ENCODE measurements around the gene PLA2G3. TPM values are rescaled to one million over a fixed set of nuclear protein-coding genes. Genes with fewer than 3 reads are reported as not detected.

PLA2G3 gene
- total RNA-seq, 1 donor from 2014 or later = not detected

GRCh38 chr22:31107178-31107893 lies 33.0 kb downstream of the PLA2G3 start, which contains the start of gene SELENOM:
Gene SELENOM (minus strand): TSS chr22:31107568. CDS start chr22:31107505, 63 bp downstream.
- DNase-seq = peak; percentile 97
- TF ChIP-seq CTCF (IDR thresholded peaks at IDR 0.05; ENCODE audit: borderline replicate concordance) = peak; percentile 96
- Histone ChIP-seq H3K36me3 (peaks cover 31% of the 10 kb centered on the region), H3K27ac (replicated peaks) (peak within 1 kb of the TSS; percentile 95), H3K4me1 (peaks cover 48% of the 10 kb centered on the region), H3K9me3 (replicated peaks) (no peaks in the 10 kb centered on the region), H3K4me3 (peak within 1 kb of the TSS; percentile 85), H3K27me3 (ENCODE audit: low read depth) (no peaks in the 10 kb centered on the region)
- intact Hi-C loops (cut with micrococcal nuclease) = no loop called here

GRCh38 chr22:31106731-31107177 lies 33.6 kb downstream of the PLA2G3 start:
- no peaks in the 10 kb centered on the region for H3K9me3 ChIP-seq (replicated peaks)
- peak overlapping the region; percentile 95 for H3K27ac ChIP-seq (replicated peaks)
- no peak for DNase-seq
- peak overlapping the region; percentile 85 for H3K4me3 ChIP-seq
- intact Hi-C loops (cut with micrococcal nuclease) = no loop called here
- no peak for TF ChIP-seq CTCF (IDR thresholded peaks at IDR 0.05; ENCODE audit: borderline replicate concordance)
- H3K4me1 ChIP-seq = peaks cover 54% of the 10 kb centered on the region
- no peaks in the 10 kb centered on the region for H3K27me3 ChIP-seq (ENCODE audit: low read depth)
- H3K36me3 ChIP-seq = peaks cover 37% of the 10 kb centered on the region

- DNase-seq = no peak
- Histone ChIP-seq H3K27me3 (ENCODE audit: low read depth) (no peaks in the 10 kb centered on the region), H3K4me1 (peaks cover 61% of the 10 kb centered on the region), H3K36me3 (peaks cover 44% of the 10 kb centered on the region), H3K4me3 (peak overlapping the region; percentile 85), H3K27ac (replicated peaks) (peak overlapping the region; percentile 95), H3K9me3 (replicated peaks) (no peaks in the 10 kb centered on the region)
- peak; percentile 8 for TF ChIP-seq CTCF (IDR thresholded peaks at IDR 0.05; ENCODE audit: borderline replicate concordance)
- intact Hi-C loops (cut with micrococcal nuclease) = no loop called here
Observed at GRCh38 chr22:31106001-31106571, 34.2 kb downstream of the PLA2G3 start.

- Histone ChIP-seq H3K27me3 (ENCODE audit: low read depth) (no peaks in the 10 kb centered on the region), H3K4me3 (peak overlapping the region; percentile 85), H3K27ac (replicated peaks) (peak overlapping the region; percentile 95), H3K4me1 (peaks cover 66% of the 10 kb centered on the region), H3K36me3 (peaks cover 51% of the 10 kb centered on the region), H3K9me3 (replicated peaks) (no peaks in the 10 kb centered on the region)
- intact Hi-C loops (cut with micrococcal nuclease) = no loop called here
- TF ChIP-seq CTCF (IDR thresholded peaks at IDR 0.05; ENCODE audit: borderline replicate concordance) = no peak
- DNase-seq = no peak
Observed at GRCh38 chr22:31105282-31105929, 34.9 kb downstream of the PLA2G3 start.

GRCh38 chr22:31104869-31105268 lies 35.4 kb downstream of the PLA2G3 start:
- no peak for DNase-seq
- Histone ChIP-seq H3K4me3 (no peak overlapping the region), H3K27me3 (ENCODE audit: low read depth) (no peaks in the 10 kb centered on the region), H3K9me3 (replicated peaks) (no peaks in the 10 kb centered on the region), H3K4me1 (peaks cover 71% of the 10 kb centered on the region), H3K27ac (replicated peaks) (peak overlapping the region; percentile 95), H3K36me3 (peaks cover 56% of the 10 kb centered on the region)
- peak; percentile 49 for TF ChIP-seq CTCF (IDR thresholded peaks at IDR 0.05; ENCODE audit: borderline replicate concordance)
- intact Hi-C loops (cut with micrococcal nuclease) = no loop called here
